PC-3 (cell line): ENCODE results near the gene CCDC191.

ENCODE experiments used
- EZH2phosphoT487 ChIP-seq: fragments of 300-600 bp; sonication (generic); IDR thresholded peaks from 2 replicates; pipeline ENCODE4 v1.6.1; 2018; ENCODE audit warnings: mild to moderate bottlenecking, antibody characterized with exemption, low read length, borderline replicate concordance
- TF ChIP-seq, protein P1 (sequence below): fragments of 300-600 bp; sonication (generic); conservative IDR thresholded peaks from 2 replicates; pipeline ENCODE4 v1.5.1; 2017; ENCODE audit warnings: antibody characterized with exemption, low read depth, mild to moderate bottlenecking, low read length

DNA sequence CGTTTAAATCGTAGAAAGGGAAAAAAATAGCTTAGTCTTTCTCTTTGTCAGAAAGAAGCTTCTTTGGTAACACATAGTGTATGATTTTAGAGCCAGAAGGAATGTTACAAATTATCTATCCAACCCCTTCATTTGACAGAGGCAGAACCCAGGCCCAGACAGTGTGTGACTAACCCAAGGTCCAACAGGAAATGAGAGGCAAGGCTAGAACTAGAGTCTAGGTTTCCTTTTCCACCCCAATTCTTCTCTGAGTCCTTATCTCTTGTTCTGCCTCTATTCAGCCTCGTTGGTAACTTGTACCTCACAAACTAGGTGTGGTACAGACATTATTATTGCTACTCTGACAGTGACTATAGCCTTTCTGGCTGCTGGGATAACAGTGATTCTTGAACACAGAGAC is 39.5 kb upstream of the CCDC191 start:
- TF ChIP-seq, protein P1, sequence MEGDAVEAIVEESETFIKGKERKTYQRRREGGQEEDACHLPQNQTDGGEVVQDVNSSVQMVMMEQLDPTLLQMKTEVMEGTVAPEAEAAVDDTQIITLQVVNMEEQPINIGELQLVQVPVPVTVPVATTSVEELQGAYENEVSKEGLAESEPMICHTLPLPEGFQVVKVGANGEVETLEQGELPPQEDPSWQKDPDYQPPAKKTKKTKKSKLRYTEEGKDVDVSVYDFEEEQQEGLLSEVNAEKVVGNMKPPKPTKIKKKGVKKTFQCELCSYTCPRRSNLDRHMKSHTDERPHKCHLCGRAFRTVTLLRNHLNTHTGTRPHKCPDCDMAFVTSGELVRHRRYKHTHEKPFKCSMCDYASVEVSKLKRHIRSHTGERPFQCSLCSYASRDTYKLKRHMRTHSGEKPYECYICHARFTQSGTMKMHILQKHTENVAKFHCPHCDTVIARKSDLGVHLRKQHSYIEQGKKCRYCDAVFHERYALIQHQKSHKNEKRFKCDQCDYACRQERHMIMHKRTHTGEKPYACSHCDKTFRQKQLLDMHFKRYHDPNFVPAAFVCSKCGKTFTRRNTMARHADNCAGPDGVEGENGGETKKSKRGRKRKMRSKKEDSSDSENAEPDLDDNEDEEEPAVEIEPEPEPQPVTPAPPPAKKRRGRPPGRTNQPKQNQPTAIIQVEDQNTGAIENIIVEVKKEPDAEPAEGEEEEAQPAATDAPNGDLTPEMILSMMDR = no peak
- no peak for TF ChIP-seq EZH2phosphoT487
